ENCODE data around the gene NEK6.

NEK6 gene

DNA sequence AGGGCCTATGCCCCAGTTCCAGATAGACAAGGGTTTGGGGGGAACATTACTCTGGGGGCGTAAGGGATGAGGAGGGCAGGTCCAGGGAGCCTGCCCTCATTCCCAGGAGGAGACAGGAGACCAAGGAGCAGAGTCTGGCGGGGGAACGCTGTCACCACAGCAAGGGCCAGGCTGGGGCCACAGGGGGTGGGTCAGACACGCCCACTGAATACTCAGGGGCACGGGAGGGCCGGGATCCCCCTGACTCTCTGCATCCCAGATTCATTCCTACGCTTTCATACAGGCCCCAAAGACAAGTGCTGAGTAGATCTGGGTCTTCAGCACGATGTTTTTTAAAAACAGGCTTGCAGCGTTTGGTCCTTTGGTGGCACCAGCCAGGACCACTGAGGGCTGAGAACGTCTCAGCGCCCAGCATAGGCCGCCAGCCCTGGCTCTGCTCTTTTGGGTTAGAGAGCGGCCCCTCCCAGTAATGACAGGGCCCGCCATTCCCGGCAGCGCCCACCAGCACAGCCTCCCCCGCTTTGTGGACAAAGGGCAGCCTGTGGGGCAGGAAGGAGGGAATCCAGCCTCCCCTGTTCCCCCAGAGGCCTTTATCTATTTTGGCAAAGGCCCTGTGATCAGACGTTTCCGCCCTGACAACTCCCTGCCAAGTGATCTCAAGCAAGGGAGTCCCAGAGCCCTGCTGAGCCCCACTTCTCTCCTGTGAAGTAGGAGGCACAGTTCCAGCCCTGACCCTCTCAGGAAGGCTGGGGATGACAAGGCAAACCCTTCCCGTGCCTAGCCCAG is 24.9 kb downstream of the NEK6 start:
- DNase-seq: no peak

DNA sequence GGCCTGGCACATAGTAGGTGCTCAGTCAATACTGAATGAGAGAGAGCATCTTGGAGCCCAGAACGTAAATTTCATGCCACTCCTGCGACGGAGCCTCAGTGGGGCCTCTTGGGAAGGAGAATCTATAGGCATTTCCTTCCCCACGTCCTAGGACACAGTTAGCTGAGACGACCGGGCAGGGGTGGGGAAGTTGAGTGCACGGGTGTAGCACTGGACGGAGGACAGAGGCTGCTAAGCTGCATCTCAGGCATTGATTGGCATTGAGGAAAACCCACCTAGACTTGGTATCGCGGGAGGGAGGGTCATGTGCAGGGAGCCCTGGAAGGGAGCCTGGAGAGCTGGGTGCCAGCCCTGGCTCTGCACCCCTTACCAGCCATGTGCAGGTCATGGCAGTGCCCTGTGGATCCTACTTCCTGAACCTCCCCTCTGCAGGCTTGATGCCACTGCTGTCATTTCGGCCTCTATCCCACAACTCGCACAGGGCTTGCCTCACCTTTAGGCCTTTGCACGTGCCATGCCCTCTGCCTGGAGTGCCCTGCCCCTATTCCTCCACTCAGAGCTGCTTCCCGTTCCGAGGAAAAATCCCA is 25.6 kb downstream of the NEK6 start:
- no peak for DNase-seq

DNA sequence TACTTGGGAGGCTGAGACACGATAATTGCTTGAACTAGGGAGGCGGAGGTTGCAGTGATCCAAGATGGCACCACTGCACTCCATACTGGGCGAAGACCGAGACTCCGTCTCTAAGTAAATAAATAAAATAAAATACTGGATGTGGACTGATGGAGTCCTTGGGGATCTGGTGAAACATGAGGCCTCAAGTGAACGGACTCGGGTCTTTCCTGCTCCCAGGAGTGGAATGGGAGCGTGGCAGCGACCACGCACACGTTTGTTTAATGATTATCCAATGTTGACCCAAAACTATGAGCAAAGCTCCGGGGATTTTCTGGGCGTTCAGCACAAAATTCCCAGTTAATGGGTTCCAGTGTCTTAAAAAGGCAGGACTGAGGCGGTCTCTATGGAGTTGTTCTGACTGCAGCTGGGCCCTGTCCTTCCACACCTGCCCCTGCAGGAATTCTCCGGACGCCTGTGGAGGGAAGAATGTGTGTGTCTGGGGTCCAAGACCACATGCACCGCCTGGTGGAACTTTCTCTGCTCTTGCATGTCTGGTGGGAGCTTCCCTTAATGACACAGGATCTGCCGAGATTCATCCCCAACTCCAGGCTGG is 26.6 kb downstream of the NEK6 start:
- no peak for DNase-seq

GRCh38 chr9:124284940-124285441 is 27.2 kb downstream of the NEK6 start:
- no peak for DNase-seq

GRCh38 chr9:124285490-124285889 is 27.7 kb downstream of the NEK6 start:
- no peak for DNase-seq

- DNase-seq: no peak
These were observed 28.1 kb downstream of the NEK6 start for GRCh38 chr9:124285903-124286291.

DNA sequence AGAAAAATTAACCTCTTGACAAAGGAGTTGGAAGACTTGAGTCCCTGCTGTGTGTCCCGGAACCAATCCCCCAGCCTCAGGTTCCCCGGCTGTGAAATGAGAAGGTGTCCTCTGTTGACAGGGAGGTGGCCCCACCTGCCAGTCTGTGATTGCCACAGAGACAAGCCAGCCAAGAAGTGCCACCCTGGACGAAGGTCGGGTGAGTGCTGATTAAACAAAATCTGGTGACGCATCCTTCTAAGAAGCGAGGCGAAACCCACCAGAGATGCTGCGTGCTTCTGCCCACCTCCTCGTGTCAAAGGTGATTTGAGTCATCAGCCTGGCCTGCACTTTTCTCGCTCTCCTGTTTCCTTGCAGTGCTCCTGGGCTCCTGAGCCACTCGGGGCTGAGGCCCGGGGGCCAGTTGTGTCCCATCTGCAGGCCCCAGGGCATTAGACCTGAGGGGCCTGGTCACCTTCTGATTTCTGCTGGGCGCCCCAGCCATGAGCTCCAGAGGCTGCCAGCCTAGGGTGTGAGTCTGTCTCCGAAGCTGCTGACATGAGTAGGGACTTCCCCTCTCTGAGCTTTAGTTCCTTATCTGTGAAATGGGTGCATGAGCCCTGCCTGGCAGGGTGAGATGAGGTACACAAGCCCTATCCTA is 28.7 kb downstream of the NEK6 start:
- no peak for DNase-seq

- no peak for DNase-seq
These were observed 32.4 kb downstream of the NEK6 start for GRCh38 chr9:124290053-124290591.

- no peak for DNase-seq
These were observed 33.2 kb downstream of the NEK6 start for GRCh38 chr9:124290743-124291554.

GRCh38 chr9:124291801-124292396 is 34.1 kb downstream of the NEK6 start:
- no peak for DNase-seq

- no peak for DNase-seq
These were observed 35.2 kb downstream of the NEK6 start for GRCh38 chr9:124292696-124293593.

- no peak for DNase-seq
These were observed 36.2 kb downstream of the NEK6 start for GRCh38 chr9:124293718-124294506.

- DNase-seq: no peak
These were observed 37.5 kb downstream of the NEK6 start for GRCh38 chr9:124295159-124295794.

DNA sequence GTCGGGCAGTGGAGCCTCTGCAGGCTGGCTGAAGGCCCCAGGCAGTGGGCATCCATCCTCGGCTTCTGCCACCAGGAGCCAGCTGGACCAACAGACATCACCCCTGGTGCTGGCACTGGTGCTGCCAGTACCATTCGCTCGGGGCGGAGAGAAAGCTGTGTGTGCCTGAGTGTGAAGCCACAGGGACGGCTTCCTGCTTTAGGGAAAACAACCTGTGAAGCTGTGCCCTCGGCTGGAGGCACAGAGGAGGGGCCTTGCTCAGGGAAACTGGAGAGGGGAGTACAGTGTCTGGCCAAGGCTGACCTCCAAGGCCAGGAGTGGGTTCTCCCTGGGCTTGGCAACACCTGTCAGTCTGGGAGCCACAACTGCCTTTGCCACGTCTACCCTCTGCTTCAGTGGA is 38.3 kb downstream of the NEK6 start:
- no peak for DNase-seq

- no peak for DNase-seq
These were observed 39.2 kb downstream of the NEK6 start for GRCh38 chr9:124296796-124297550.

- DNase-seq: no peak
These were observed 39.8 kb downstream of the NEK6 start for GRCh38 chr9:124297551-124297901.

GRCh38 chr9:124297915-124298645 is 40.3 kb downstream of the NEK6 start:
- DNase-seq: no peak

DNA sequence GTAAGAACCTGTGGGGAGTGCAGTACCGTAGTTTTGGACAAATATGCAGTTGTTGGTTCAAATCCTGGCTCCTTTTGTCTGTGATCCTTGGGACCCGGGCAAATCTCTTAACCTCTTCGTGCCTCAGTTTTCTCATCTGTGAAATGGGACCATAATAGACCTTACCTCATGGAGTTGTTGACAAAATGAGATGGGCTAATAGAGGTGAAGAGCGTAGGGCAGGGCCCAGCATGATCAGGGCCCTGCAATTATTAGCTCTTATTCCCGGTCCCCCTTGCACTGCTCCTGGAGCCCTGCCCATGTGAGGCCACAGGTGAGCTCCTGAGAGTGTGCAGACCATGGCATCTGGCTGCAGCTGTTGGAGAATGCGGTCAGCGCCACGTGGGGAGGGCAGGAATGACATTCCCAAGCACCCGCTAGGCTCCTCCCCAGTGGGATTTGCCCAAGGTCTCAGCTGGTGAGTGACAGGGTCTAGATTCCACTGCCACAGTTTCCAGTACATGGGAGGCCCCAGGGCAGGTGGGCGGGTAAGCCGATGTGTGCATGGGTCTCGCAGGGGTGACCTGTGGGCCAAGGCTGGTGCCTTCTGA is 41.0 kb downstream of the NEK6 start:
- DNase-seq: no peak

All from NCI-H2081 treated with DMSO at 0.1 percent for 48 hours (cell line).